D721Med (cell line): ENCODE data around the gene TULP1.

Experiments
- DNase-seq: peaks from one replicate; pipeline ENCODE4 v3.0.0; 2011; ENCODE audit warnings: low spot score; ENCODE audit not compliant: insufficient read length
- FAIRE-seq: peaks from 2 replicates; lab custom pipeline; 2011; peaks lifted over from hg19 to GRCh38; lab: Jason Lieb, UNC
- TF ChIP-seq, protein P1 (sequence below): IDR thresholded peaks from 2 replicates; pipeline ENCODE4 v1.5.1; 2012; ENCODE audit warnings: mild to moderate bottlenecking, control low read depth; ENCODE audit not compliant: insufficient read depth; ENCODE audit errors: missing control alignments

The TULP1 gene

DNA sequence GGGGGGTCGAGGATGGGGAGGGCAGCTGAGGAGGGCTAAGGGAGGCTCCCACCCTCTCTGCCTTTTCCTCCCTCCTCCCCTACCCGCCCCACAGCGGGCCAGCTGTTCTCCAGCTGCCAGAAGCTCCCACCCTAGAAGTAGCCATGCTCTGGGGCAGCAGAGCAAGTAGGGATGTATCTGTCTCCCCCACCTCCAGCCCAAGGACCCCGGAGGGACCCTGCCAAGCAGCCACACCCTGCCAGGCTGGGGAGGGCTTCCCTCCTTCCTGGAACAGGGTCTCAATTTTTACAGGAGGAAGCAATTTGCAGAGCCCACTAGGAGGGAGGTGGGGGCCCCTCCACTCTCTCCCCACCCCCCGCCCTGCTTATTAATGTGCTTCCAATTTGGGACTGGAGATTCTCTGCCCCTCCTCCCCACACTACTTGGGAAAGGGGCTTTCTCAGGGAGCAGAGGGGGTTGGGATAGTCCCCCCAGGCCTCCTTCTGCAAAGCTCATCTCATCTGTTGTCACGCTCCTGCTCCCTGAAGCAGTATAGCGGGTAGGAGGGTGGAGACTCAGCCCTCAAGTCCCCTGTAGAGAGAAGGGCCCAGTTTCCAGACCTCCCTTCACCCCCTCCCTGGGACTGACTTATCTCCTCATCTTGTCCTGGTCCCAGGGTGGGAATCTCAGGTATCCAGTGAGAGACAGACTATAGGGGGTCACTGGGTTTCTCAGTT lies 20.3 kb downstream of the TULP1 start:
- DNase-seq (no peak), FAIRE-seq (no peak)
- TF ChIP-seq, protein P1, sequence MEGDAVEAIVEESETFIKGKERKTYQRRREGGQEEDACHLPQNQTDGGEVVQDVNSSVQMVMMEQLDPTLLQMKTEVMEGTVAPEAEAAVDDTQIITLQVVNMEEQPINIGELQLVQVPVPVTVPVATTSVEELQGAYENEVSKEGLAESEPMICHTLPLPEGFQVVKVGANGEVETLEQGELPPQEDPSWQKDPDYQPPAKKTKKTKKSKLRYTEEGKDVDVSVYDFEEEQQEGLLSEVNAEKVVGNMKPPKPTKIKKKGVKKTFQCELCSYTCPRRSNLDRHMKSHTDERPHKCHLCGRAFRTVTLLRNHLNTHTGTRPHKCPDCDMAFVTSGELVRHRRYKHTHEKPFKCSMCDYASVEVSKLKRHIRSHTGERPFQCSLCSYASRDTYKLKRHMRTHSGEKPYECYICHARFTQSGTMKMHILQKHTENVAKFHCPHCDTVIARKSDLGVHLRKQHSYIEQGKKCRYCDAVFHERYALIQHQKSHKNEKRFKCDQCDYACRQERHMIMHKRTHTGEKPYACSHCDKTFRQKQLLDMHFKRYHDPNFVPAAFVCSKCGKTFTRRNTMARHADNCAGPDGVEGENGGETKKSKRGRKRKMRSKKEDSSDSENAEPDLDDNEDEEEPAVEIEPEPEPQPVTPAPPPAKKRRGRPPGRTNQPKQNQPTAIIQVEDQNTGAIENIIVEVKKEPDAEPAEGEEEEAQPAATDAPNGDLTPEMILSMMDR, result no peak

DNA sequence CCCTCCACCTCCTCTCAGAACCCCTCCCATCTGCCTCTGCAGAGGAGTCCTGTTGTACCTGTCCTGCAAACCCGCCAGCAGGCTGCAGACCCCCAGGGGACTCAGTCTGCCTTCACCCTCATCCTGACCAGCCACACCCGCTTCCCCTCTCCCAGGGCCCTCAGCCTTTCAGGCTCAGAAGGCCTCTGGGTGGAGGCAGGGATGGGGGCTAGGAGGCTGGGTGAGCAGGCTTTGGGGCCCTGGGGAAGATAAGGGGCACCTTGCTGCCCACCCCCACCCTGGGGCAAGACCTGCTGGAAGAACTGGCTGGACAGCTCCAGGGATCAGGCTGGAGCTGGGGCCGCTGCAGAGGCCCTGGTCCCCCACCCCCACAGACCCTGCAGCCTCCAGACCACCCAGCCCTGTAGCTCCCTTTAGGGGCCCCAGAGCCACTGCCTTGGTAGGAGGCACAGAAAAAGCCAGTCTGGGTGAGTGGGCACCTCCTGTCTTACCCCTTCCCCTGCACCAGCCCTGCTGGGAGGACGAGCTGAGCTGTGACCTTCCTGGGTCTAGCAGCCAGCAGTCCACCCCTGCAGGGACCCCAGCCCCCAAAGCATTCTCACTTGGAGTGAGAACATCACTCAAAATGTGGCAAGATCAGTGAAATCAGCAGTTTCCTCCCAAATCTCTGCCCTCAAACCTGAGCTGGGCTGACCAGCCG lies 21.0 kb downstream of the TULP1 start:
- no peak for FAIRE-seq
- TF ChIP-seq, protein P1, result no peak
- no peak for DNase-seq

DNA sequence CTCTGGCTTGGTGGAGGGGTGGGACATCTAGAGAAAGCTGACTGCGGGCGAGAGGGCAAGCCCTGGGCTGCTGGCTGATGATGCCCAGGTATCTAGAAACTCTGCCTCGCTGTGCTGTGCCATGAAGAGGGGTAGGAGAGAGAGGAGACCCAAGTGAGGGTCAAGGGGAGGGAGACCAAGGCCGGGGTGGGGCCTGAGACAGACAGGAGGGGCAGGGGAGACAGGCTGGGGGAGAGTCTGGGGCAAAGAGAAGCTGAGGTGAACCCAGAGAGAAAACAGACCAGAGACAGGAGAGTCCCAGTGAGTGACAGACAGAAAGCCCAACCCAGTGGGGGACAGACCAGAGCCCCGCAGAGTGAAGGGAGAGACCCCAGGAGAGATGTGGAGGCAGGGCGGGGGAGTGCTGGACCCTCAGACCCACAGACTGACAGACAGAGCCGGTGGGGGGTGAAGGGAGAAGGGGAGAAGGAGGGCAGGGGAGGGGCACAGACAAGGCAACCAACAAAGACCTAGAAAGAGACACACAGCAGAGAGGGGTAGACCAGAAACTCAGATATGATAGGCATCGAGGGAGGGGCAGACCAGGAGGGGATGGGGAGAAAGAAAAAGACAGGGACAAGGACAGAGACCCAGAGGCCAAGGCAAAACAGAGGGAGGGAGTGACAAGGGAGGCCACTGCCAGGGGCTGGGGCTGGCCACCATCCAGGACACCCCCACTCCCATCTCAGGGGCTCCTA lies 21.7 kb downstream of the TULP1 start:
- TF ChIP-seq, protein P1, result no peak
- no peak for FAIRE-seq
- DNase-seq, result no peak

DNA sequence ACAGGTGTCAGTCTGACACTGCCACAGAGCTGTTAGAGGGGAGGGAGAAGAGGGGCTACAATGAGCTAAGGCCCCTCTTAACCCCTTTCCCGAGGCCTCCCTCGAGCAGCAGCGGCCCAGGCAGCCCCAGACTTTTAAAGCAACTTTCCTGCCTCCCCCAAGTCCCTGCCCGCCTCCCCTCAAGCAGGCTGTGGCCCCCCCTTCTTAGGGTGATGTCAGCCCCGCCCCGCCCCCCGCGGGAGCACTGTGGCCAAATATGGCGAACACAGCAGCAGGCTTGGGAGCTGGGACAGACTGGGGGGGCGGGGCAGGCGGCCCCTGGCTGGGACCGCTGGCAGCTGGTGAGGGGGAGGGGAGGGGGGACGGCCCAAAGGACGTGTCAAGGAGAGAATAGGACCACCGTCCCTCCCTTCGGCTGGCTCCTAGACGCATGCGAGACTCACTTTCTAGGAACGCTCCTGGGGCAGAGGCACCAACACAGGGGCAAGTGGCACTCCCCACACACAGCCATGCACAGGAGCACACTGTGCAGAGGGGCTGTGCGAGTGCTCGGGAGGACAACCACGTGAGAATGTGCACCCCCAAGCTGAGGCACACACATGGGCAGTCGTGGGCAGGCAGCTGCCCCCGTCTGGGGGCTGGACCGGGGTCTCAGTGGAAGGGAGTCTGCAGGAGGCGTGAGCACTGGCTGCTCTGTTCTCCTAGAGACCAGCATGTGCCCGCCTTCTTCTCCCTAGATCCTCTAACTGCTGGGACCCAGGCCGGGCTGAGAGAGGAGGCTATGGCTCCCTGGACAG lies 22.5 kb downstream of the TULP1 start:
- FAIRE-seq (no peak), DNase-seq (no peak)
- TF ChIP-seq, protein P1, result no peak

DNA sequence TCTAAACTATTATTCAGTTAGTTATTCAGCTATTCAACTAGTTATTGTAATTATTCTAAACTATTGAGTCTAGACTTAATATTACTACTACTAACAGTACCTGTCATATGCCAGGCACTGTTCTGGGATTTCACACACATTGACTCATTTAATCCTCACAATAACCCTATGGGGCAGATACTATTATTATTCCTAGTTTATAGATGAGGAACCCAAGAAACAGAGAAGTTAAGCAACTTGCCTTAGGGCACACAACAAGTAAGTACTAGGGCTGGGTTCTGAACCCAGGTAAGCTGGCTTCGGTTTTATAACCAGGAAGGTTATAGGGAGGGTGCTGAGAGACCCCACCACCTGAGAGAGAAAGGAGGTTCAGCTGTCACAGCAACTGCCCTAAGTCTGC lies 23.6 kb downstream of the TULP1 start:
- no peak for FAIRE-seq
- TF ChIP-seq, protein P1, result no peak
- no peak for DNase-seq

DNA sequence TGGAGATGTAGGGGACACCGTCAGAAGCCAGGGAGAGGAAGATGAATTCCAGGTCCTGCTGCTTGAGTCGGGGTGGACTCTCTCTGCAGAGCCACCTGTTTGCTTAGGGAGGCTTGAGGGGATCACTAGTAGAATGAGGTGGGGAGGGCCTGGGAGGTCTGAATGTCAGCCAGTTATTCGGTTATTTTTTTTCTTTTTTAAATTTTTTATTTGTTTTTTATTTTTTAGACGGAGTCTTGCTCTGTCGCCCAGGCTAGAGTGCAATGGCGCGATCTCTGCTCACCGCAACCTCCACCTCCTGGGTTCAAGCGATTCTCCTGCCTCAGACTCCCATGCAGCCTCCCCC lies 24.2 kb downstream of the TULP1 start:
- FAIRE-seq, result no peak
- DNase-seq, result no peak
- TF ChIP-seq, protein P1, result no peak
